NCI-H2029 (cell line): ENCODE measurements around the gene PPP2R3B.
"Not testable (repeated sequence)": the region's sequence is repeated elsewhere in the genome, so short reads cannot be mapped to it uniquely, and the experiment has no call there.

Experiments
- DNase-seq: peaks from one replicate; lab custom pipeline; 2025; lab: John Stamatoyannopoulos, UW

PPP2R3B gene

DNA sequence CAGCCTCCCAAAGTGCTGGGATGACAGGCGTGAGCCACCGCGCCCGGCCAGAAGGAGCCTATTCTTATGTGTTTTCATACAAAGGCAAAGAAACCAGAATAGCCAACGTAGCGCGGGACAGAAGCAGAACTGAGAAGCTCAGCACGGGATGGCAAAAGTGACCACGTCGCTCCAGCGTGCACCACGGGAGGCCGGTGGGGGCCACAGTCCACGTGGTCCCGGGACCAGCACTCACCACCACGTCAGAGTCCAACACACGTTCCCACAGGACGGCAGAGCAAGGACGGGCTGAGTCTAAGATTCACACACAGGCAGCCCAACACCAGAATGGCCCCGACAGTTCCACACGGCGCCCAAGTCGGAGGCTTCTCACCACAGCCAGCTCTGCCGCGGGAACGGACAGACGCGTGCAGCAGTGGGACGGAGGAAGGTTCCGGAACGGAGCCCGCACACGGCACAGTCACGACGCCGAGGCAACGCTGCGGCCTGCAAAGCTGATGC lies 49.3 kb downstream of the PPP2R3B start:
- DNase-seq: no peak

DNA sequence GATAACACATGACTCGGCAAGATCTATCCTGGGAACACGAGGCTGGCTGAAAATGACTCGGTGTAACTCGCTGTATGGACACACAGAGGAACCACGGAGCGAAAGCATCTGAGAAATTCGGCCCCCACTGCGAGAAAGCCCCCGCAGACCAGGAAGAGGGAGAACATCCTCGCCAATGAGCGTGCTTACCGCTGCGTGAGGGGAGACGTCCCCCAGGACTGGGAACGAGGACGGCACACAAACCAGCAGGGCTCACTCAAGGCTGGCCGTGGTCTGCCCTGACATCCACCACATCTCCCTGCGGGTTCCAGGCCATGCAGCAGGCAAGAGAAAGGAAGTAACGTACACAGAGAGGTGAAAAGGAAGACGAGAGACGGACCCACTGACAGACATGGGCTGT lies 50.5 kb downstream of the PPP2R3B start:
- no peak for DNase-seq

DNA sequence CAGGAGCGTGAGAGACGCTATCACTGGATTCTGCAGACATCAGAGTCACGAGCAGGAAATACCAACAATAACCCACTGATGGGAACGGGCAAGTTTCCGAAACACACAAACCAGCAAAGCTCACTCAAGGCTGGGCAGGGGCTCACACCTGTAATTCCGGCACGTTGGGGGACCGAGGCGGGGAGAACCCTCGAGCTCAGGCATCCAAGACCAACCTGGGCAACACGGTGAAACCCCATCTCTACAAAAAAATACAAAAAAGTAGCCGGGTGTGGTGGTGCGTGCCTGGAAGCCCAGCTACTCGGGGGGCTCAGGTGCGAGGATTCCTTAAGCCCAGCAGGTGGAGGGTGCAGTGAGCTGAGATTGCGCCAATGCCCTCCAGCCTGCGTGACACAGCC lies 51.0 kb downstream of the PPP2R3B start:
- DNase-seq: no peak

DNA sequence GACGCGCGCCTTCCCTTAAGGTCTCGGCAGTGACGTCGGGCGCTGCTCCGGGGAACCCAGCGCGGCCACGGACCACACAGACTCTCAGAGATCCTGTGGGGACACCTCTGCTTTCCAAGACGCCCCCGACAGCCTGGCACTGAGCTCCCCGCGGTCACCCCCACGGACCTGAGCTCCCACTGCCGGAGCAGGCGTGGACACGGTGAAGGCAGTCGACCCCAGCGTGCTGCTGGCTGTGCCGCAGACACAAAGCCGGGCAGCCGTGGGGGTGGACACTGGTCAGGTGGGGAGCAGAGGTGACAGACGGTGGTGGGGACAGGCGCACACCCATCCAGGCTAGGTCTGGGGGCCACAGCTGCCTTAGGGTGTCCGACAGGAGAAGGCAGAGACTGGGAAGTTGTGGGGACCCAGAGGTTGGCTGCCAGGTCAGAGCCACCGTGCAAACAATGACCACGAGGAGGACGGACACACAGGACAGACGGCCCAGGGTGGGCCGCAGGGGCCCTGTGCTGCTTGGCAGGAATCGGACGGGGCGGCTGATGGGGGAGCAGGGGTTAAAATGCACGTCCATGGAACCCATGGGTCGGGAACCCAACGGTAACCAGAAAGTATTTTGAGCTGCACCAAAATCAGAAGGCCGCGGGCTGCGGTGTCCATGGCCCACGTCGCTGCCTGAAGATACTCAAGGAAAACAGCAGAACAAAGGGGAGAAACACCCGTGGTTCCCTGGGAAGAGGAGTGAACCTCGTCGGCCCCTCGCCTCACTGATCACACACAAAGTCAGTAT lies 51.5 kb downstream of the PPP2R3B start:
- no peak for DNase-seq

DNA sequence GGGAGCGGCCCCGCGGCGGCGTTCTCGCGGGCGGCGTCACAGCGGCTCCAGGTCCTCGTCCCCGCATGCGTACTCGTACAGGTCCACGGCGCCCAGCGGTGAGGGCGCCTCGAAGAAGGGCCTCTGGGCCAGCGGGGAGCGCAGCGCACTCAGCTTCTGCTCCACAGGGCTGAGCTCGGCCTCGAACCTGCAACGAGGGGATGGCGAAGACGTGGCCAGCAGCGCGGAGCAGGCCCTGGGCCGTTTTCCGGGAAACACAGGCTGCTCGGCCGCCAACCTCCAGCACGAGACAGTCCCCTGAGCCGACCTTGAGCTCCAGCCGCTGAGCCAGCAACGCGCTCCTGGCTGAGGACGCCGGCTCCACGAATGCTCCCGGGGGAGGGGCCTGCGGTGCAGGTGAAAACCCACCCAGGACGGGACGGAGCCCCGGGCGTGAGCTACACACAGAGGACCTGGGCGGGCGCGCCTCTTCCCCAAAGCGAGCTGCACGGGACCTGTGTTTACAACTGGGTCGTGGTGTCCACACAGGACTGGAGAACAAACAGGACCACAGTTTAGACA lies 52.3 kb downstream of the PPP2R3B start:
- no peak for DNase-seq

DNA sequence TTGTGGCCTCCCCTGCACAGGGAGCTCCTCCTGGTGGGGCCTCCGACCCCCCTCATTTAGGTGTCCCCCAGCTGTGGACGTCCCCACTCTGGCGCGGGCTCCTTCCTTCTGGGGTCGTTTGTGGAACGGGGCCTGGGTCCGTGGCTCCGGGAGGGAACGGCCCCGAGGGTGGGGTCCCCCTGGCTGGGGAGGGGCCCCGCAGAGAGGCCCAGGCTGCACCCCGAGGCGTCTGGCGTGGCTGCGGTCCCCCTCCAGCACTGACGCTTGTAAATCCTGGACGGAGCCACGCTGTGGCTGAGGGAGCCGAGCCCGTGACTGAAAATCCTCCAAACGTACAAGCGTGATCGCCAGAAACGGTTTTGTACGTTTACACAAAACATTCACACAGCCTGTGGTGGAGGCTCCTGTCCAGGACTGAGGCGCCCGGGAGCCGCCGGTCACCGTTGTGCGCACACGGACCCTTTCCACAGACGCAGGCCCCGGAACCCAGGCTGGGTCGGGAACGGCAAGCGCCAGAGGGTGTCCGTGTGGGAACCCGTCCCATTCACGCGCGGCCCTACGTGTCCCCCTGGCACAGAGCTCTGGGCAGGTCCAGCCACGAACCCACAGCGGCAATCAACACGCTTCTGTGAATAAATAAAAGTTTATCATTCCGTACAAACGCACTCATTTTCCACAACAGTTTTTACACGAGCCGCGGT lies 52.9 kb downstream of the PPP2R3B start:
- DNase-seq: no peak

DNA sequence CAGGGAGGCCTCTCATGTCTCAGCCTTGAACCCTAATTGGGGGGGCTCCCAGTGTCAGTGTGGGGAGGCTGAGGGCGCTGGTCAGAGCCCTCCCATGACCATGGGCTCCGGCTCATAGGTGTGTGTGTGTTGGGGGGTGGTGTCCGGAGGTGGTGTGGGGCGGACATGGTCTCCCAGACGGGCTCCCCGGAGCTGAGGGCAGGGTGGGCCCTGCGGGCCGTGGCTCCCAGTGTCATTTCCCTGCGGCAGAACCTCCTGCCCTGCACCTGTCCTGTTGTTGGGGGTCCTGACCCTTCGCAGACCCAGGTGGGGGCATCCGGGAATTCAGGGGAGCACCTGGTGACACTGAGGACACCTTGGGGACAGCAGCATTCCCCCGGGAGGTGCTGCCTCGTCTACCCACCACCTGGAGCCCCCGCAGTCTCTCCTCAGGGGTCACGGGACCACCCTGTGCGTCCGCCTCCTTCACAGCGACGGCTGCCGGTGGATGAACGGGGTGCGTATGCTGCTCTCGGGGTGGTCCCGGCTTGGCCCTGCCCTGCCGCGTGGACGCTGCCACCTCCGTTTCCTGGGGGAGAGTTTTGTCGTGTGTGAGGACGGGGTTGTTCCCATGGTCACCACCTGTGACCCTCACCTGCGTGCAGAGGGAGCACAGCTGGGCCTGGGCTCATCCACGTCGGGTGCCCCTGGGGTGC lies 53.6 kb downstream of the PPP2R3B start:
- no peak for DNase-seq

DNA sequence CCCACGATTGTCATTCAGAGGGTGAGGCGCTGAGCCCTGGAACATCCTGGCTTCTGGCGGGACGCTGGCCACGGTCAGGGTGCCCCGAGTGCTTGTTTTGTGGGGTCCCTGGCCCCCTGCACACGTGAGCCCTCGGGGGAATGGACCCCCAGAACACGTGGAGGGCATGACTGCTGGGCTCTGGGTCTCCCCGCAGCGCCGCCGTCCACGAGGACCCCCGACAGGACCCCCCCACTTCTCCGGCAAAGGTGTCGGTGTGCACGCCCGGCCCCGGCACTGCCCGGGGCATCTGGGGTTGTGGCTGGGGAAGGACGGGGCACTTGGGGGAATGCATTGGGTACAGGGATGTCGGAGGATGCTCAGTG lies 54.2 kb downstream of the PPP2R3B start:
- no peak for DNase-seq

DNA sequence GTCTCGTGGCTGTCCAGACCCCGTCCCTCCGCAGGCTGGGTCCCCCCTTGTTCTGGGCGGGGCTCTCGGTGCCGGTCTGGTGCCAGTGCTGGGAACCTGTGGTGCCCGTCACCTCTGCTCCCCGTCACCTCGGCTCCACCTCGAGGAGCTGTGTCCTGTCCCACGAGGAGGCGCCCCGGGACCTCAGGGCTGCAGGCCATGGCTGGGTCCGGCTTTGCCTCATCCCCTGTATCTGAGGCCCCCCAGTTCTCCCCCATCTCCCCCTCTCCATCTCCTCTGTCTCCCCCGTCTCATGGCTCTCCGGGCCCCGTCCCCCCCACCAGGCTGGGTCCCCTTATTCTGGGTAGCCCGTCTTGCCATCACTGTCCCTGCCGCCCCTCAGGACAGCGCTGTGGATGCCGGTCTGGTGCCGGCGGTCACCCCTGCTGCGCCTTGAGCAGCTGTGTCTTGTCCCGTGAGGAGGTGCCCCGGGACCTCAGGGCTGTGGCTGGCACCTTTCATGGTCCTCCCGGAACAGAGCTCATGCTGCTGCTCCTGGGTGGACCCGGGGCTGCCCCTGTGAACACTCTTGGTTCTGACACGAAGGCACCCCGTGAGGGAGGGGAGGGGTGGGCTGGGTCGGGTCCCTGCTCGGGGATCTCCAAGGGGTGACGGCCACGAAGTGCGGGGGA lies 54.7 kb downstream of the PPP2R3B start:
- DNase-seq: no peak

DNA sequence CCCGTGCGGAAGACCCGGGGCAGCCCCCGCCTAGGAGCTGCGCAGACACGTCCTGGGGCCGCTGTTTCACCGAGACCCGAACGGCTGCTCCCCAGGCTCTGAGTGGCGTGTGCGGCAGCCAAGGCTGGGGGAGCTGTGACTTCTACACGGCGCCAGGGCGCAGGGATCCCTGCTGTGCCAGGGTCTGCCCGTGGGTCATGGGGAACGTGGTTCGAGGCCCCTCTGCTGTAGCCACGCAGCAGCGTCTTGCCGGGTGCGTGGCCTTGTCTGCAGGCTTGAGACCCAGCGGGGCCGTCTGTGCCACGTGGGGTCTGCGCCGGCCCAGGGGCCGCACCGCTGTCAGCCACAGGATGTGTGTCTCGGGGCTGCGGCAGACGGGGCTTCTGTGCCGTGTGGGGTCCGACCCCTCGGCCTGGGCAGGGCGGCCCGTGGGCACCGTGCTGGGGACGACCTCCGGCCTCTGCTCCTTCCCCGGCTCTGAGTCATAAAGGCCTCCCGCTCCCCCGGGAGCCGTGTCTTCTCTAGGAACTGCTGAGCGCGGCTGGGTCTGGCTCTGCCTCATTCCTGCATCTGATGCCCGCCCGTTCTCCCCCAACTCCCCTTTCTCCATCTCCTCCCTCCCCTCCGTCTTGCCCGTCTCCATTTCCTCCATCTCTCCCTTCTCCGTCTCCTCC lies 55.4 kb downstream of the PPP2R3B start:
- no peak for DNase-seq

DNA sequence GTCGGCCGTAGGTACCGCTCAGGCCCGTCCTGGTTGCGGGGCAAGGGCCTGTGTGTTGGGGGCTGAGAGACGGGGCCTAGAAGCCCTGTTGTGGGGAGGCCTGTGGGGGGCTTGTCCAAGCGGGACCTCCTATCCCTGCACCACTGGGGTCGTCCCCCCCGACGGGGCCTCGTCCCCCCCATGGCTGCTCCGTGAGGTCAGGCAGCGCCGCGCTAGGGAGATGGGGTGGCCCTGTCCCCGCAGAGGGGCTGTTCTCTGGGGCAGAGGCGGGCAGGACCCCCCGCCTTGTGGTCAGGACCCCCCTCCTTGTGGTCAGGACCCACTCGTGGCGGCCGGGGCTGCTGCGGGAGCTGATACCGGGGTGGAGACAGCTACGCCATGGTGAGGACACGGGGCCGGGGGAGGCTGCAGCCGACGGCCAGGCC lies 56.0 kb downstream of the PPP2R3B start:
- DNase-seq: no peak

DNA sequence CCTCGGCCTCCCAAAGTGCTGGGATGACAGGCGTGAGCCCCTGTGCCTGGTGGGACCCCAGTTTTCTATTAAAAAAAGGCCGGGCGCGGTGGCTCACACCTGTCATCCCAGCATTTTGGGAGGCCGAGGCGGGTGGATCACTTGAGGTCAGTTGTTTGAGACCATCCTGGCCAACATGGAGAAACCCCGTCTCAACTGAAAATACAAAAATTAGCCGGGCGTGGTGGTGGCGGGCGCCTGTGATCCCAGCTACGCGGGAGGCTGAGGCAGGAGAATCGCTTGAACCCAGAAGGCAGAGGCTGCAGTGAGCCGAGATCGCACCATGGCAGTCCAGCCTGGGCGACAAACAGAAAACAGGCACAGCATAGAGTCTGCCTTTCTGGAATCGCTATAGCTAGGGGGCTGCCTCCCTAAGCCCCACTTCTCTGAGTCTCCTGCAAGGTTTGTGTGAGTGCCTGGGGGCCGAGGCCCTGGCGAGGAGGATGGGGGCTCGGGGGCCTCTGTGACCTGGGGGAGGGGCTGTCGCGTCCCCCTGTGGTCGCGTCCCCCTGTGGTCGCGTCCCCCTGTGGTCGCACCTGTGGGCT lies 56.5 kb downstream of the PPP2R3B start:
- not testable (repeated sequence) for DNase-seq

DNA sequence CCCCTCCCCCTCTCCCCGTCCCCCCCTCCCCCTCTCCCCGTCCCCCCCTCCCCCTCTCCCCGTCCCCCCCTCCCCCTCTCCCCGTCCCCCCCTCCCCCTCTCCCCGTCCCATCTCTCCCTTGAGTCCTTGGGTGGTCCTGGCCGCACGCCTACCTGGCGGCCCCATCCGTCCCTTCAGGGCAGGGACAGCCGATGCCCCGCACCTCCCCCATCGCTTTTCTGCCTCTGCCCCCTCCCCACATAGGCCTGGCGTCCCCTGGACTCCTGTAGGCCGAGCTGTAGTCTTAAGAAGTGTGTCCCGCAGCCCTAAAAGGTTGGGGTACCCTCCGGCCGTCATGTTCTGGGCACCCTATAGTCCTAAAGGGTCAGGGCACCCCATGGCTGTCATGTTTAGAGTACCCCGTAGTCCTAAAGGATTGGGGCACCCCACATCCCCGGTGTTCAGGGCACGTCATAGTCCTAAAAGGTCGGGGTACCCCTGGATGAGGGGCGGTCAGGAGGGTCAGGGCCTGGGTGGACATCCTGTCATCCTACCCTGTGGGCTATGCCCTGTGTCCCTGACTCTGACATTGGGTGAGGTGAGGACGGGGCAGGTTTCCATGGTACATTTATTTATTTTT lies 57.3 kb downstream of the PPP2R3B start:
- DNase-seq: no peak

DNA sequence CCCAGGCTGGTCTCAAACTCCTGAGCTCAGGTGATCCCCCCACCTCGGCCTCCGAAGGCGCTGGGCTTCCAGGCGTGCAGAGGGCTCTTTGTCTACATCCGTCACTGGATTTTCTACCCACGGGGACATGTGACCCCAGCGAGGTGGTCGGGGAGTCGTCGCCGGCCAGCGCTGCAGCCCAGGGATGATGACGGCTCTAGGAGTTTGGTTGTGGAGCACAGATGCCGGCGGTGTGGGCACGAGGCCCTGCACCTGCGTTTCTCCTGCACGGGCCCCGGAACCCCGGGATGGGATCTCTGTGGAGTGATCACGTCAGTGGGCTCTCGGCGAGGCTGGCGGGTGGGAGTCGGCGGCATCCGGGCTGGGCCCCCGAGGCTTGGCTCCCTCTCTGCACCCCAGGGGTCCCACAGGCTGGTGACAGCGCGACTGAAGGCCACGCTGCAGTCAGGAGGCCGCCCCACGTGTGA lies 59.0 kb downstream of the PPP2R3B start:
- no peak for DNase-seq

DNA sequence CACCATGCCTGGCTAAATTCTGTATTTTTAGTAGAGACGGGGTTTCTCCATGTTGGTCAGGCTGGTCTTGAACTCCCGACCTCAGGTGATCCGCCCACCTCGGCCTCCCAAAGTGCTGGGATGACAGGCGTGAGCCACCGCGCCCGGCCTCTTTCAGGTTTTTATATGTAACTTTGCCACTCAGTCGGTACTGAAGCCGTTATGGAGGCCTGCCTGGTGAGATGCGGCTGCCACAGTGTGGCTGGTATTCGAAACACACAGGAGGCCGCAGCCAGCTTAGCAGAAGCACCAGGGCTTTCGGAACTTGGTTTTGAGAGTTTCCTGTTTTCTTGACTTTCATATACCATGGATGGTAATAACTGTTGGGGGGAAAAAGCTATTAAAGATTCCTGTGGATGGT lies 62.0 kb downstream of the PPP2R3B start:
- DNase-seq: not testable (repeated sequence)

DNA sequence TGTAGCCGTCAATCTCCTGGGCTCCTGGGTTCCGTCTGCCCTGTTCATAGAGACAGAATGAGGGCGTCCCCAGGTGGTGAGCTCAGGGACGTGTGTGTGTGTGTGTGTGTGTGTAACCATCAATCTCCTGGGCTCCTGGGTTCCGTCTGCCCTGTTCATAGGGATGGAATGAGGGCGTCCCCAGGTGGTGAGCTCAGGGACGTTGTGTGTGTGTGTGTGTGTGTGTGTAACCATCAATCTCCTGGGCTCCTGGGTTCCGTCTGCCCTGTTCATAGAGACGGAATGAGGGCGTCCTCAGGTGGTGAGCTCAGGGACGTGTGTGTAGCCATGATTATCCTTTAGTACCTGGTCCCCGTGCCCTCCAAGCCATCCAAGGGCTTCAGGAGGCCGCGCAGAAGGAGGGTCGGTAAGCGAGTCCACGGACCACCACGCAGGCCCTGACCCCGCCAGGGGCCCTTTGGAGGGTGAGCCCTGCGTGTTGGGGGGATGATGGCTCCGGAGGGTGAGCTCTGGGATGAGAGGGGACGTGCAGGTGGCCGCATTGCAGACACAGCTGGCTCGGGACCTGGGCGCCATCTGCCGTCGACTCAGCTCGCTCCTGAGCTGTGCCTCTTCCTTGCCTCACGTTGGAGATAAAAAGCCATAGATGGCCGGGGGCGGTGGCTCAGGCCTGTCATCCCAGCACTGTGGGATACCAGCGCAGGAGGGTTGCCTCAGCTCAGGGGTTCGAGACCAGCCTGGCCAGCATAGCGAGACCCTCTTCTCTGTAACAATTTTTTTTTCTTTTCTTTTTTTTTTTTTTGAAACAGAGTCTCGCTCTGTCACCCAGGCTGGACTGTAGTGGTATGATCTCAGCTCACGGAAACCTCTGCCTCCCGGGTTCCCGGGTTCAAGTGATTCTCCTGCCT lies 62.7 kb downstream of the PPP2R3B start:
- no peak for DNase-seq

DNA sequence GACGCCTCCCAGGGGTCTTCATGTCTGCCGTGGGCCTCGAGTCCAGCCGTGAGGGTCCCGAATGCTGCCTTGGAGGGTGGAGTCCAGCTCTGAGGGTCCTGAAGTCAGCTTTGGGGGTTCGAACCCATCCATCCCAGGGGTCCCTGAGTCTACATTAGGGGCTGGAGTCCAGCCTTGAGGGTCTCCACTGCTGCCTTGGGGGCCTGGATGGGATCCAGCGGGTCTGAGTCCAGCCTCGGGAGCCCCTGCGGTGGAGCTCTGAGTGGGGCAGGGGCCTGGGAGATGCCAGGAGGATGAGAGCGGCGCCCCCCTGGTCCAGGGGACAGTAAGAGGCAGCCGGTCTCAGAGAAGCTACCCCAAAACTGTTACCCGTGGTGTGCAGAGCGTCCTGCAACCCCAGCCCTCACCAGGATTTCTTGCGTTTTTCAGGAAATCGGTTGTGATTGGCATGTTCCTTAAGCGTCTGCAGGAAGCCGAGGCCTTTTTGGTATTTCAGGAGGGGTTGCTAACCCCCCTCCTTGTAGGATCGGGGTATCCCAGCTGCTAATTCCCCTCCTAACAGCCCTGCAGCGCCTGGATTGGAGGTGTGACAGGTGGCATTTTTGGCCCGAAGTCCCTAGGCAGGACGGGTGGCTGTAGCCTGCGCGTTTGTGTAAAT lies 66.5 kb downstream of the PPP2R3B start:
- no peak for DNase-seq

DNA sequence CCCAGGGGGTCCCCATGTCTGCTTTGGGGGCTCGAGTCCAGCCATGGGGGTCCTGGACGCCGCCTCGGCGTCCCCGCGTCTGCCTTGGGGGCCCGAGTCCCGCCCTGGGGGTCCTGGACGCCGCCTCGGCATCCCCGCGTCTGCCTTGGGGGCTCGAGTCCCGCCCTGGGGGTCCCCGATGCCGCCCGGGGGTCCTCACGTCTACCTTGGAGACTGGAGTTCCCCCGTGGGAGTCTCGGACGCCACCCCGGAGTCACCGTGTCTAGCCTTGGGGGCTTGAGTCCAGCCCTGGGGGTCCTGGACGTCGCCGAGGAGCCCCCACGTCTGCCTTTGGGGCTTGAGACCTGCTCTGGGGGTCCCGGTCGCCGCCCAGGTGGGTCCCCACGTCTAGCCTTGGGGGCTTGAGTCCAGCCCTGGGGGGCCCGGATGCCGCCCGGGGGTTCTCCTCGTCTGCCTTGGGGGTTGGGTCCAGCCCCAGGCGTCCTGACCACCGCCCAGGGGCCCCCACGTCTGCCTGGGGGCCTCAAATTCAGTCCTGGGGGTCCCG lies 67.1 kb downstream of the PPP2R3B start:
- DNase-seq: no peak
